ENCODE results near the gene GRIK3.
"Not testable (repeated sequence)": the region's sequence is repeated elsewhere in the genome, so short reads cannot be mapped to it uniquely, and the experiment has no call there.

The GRIK3 gene

GRCh38 chr1:36941316-36941978, 92.9 kb downstream of the GRIK3 start:
- DNase-seq (ENCODE audit: low read depth), result no peak

GRCh38 chr1:36938819-36939218, 95.5 kb downstream of the GRIK3 start:
- DNase-seq (ENCODE audit: low read depth), result no peak

GRCh38 chr1:36937371-36937770, 96.9 kb downstream of the GRIK3 start:
- DNase-seq (ENCODE audit: low read depth), result no peak

GRCh38 chr1:36934061-36934460, 100.3 kb downstream of the GRIK3 start:
- no peak for DNase-seq (ENCODE audit: low read depth)

GRCh38 chr1:36927826-36928225, 106.5 kb downstream of the GRIK3 start:
- DNase-seq (ENCODE audit: low read depth), result no peak

GRCh38 chr1:36925251-36925650, 109.1 kb downstream of the GRIK3 start:
- no peak for DNase-seq (ENCODE audit: low read depth)

- DNase-seq (ENCODE audit: low read depth), result peak; percentile 4
These were observed 110.0 kb downstream of the GRIK3 start for GRCh38 chr1:36924282-36924811.

- DNase-seq (ENCODE audit: low read depth), result no peak
These were observed 111.5 kb downstream of the GRIK3 start for GRCh38 chr1:36922593-36923426.

- DNase-seq (ENCODE audit: low read depth), result no peak
These were observed 112.2 kb downstream of the GRIK3 start for GRCh38 chr1:36922071-36922470.

GRCh38 chr1:36920801-36921405, 113.4 kb downstream of the GRIK3 start:
- DNase-seq (ENCODE audit: low read depth), result no peak

GRCh38 chr1:36920371-36920770, 113.9 kb downstream of the GRIK3 start:
- no peak for DNase-seq (ENCODE audit: low read depth)

- DNase-seq (ENCODE audit: low read depth), result no peak
These were observed 114.7 kb downstream of the GRIK3 start for GRCh38 chr1:36919491-36920145.

GRCh38 chr1:36918604-36919003, 115.7 kb downstream of the GRIK3 start:
- no peak for DNase-seq (ENCODE audit: low read depth)

GRCh38 chr1:36916542-36916941, 117.8 kb downstream of the GRIK3 start:
- not testable (repeated sequence) for DNase-seq (ENCODE audit: low read depth)

GRCh38 chr1:36913484-36914060, 120.7 kb downstream of the GRIK3 start:
- no peak for DNase-seq (ENCODE audit: low read depth)

- no peak for DNase-seq (ENCODE audit: low read depth)
These were observed 121.3 kb downstream of the GRIK3 start for GRCh38 chr1:36913016-36913415.

- DNase-seq (ENCODE audit: low read depth), result no peak
These were observed 121.9 kb downstream of the GRIK3 start for GRCh38 chr1:36912365-36912865.

- no peak for DNase-seq (ENCODE audit: low read depth)
These were observed 122.6 kb downstream of the GRIK3 start for GRCh38 chr1:36911561-36912364.

GRCh38 chr1:36910886-36911540, 123.3 kb downstream of the GRIK3 start:
- DNase-seq (ENCODE audit: low read depth), result no peak
